Measurements from ENCODE around the gene SIT1.
A peak's percentile ranks its signal among the peaks of the same experiment; 100 is the strongest.

SIT1 gene

GRCh38 chr9:35603986-35604577 lies 46.6 kb downstream of the SIT1 start:
- peak; percentile 100 for DNase-seq

GRCh38 chr9:35603506-35603985 lies 47.2 kb downstream of the SIT1 start:
- DNase-seq = no peak

- DNase-seq = peak; percentile 16
Observed at GRCh38 chr9:35599763-35600604, 50.7 kb downstream of the SIT1 start.

Measured in activated CD4-positive, alpha-beta T cell treated with anti-CD3 and anti-CD28 coated beads, Interleukin-2, Interleukin-6, amounts not matched to agents 100 ng/mL and 50 ng/mL, durations not matched to agents 16 hours and 8 hours (primary cell).